GM06990 (cell line): ENCODE results near the gene FAM98B.
A peak's percentile ranks its signal among the peaks of the same experiment; 100 is the strongest.

Experiments used
- DNase-seq: peaks from one replicate; pipeline ENCODE4 v3.0.0-alpha.2; 2011; ENCODE audit not compliant: insufficient read length; ENCODE audit errors: extremely low read depth
- H3K27me3 ChIP-seq: replicated peaks from 2 replicates; pipeline ENCODE4 v1.6.0; 2011; ENCODE audit warnings: low read length; ENCODE audit not compliant: control insufficient read depth, insufficient read depth
- H3K36me3 ChIP-seq: 2 replicates; pipeline ENCODE4 v1.5.1; 2011; ENCODE audit warnings: low read length; ENCODE audit not compliant: control insufficient read depth, insufficient read depth
- H3K4me3 ChIP-seq: replicated peaks from 2 replicates; pipeline ENCODE4 v1.5.1; 2011; ENCODE audit warnings: low read depth, mild to moderate bottlenecking, control low read depth, low read length
- TF ChIP-seq, protein P1 (sequence below): IDR thresholded peaks from 2 replicates; pipeline ENCODE4 v1.5.1; 2011; ENCODE audit warnings: low read length, control low read depth, mild to moderate bottlenecking, inconsistent platforms; ENCODE audit not compliant: insufficient read depth, poor library complexity, severe bottlenecking

FAM98B gene

DNA sequence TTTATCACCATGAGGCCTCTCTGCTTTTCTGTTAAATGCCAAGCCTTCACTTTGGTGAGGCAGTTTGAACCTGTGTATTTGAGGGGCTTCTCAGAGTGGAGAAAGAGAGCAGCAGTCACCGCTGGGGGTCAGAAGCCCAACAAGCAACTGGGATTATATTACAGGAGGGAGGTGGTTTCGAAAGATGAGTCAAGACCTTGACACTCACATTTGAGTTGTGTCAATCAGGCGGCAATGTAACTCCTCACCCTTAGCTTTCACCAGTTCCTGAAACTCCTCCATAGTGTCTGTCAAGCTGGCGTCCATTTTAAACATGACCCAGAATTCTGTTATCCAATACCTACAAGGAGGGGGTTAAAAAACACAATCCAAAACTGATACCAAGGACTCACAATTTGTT, 64.2 kb downstream of the FAM98B start:
- Histone ChIP-seq H3K4me3 (no peak overlapping the region), H3K36me3 (no peaks in the 10 kb centered on the region; the same call in 1 of the 2 replicates), H3K27me3 (no peaks in the 10 kb centered on the region)
- TF ChIP-seq, protein P1, sequence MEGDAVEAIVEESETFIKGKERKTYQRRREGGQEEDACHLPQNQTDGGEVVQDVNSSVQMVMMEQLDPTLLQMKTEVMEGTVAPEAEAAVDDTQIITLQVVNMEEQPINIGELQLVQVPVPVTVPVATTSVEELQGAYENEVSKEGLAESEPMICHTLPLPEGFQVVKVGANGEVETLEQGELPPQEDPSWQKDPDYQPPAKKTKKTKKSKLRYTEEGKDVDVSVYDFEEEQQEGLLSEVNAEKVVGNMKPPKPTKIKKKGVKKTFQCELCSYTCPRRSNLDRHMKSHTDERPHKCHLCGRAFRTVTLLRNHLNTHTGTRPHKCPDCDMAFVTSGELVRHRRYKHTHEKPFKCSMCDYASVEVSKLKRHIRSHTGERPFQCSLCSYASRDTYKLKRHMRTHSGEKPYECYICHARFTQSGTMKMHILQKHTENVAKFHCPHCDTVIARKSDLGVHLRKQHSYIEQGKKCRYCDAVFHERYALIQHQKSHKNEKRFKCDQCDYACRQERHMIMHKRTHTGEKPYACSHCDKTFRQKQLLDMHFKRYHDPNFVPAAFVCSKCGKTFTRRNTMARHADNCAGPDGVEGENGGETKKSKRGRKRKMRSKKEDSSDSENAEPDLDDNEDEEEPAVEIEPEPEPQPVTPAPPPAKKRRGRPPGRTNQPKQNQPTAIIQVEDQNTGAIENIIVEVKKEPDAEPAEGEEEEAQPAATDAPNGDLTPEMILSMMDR = no peak
- DNase-seq = no peak

DNA sequence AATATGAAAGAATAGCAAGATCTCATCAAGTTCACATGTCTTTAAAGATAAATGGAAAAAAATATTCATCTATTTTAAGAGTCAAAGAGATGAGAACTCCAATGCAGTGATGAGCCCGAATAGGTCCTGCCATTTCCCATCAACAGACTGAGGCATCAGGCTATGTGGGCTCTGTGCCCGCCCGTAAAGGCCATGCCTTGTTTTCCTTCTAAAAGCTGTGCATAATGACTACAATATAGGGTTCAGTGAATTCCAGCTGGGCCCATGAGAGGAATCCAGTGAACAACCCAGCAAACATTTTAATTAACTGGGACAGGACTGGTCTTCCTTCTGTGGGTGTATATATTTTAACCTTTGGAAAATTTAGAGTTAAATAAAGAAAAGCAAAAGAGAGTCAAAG, 66.1 kb downstream of the FAM98B start:
- Histone ChIP-seq H3K4me3 (no peak overlapping the region), H3K36me3 (no peaks in the 10 kb centered on the region; the same call in 1 of the 2 replicates), H3K27me3 (no peaks in the 10 kb centered on the region)
- TF ChIP-seq, protein P1 = no peak
- DNase-seq = no peak

DNA sequence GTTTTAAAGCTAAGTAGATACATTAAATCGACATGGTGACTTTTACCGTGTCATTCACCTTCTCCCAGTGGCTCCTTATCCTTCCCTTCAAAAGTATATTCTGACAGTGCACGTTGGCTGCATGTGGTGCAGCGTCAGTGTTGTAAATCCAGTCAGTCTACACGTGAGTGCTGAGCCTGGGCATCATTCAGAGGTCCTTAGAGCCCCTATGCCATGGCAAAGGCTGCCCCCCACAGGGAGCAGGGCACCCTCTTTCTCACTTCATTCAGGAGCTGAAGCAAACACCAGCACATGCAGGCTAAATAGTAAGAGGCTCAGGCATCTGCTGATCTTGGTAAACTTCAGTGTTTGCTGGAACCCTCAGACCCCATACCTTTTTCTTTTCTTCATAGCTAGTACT, 67.4 kb downstream of the FAM98B start:
- TF ChIP-seq, protein P1 = peak; percentile 12
- no peaks in the 10 kb centered on the region for H3K27me3 ChIP-seq
- H3K4me3 ChIP-seq = no peak overlapping the region
- no peaks in the 10 kb centered on the region; the same call in 1 of the 2 replicates for H3K36me3 ChIP-seq
- no peak for DNase-seq

DNA sequence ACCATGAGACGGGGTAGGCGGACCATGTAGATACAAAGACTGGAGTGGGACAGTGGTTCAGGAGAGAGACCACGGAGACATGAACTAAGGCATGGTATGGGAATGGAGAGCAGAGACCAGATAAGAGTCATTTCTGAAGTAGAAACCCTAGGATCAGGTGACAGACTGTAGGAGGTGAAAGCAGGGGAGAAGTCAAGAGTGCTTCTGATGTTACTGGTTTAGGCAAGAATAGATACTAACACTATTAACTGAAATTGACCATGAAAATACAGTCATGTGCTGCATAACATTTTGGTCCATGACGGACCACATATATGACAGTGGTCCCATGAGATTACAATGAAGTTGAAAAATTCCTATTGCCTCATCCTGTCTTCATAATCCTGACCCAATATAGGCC, 69.0 kb downstream of the FAM98B start:
- H3K36me3 ChIP-seq = no peaks in the 10 kb centered on the region; the same call in 1 of the 2 replicates
- H3K27me3 ChIP-seq = no peaks in the 10 kb centered on the region
- H3K4me3 ChIP-seq = no peak overlapping the region
- DNase-seq = no peak
- TF ChIP-seq, protein P1 = no peak

DNA sequence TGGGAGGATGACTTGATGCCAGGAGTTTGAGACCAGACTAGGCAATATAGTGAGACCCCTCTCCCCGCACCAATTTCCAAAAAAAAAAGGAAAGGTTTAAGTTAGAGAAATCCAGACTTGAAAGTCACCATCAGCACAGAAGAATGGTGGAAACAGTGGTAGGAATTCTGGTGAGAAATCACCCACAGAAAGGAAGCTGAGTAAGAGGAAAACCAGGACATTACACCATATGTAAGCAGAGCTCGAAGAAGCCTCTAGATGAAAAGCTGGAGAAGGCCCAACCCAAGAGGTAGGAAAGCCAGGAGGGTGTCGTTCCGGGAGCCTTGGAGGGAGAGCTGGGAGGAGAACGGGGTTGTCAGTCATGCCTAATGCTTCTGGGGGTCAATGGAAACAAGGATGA, 70.2 kb downstream of the FAM98B start:
- TF ChIP-seq, protein P1 = no peak
- DNase-seq = no peak
- Histone ChIP-seq H3K36me3 (no peaks in the 10 kb centered on the region; the same call in 1 of the 2 replicates), H3K27me3 (no peaks in the 10 kb centered on the region), H3K4me3 (no peak overlapping the region)

DNA sequence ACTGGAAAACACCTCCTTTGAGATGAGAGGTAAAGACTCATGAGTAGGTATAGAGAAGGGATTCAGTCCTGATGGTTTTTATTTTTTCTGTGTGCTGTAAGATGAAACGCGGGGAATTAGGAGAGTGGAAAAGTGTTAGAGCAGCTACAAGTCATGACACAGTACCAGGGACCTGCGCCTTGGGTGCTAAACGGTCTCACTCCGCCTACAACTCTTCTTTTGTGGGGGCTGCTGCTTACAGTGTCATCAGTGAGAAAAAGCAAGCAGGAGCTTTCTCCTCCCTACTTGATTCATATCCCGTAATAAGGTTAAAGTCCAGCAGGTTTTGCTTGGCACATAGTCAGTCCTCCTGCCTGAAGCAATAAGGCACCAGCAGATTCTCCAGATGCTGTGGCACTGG, 71.6 kb downstream of the FAM98B start:
- TF ChIP-seq, protein P1 = no peak
- H3K27me3 ChIP-seq = no peaks in the 10 kb centered on the region
- DNase-seq = no peak
- H3K36me3 ChIP-seq = no peaks in the 10 kb centered on the region; the same call in 1 of the 2 replicates
- H3K4me3 ChIP-seq = no peak overlapping the region
